Head of caudate nucleus (tissue), 42 donors: ENCODE data around the gene DNMT3L.
A peak's percentile ranks its signal among the peaks of the same experiment; 100 is the strongest.
"Not testable (repeated sequence)": the region's sequence is repeated elsewhere in the genome, so short reads cannot be mapped to it uniquely, and the experiment has no call there.

Experiments
- DNase-seq, 42 donors: peaks; one replicate each; pipeline versions ENCODE4 v3.0.0 to v3.0.0-alpha.2; 2020 to 2021; ENCODE audit warnings: mixed read lengths in 7 of 42
- intact Hi-C: fragments of 100-400 bp; cut with DNase I; formaldehyde crosslinking; loops from one replicate; pipeline ENCODE4 v1.15.0; 2022

The DNMT3L gene

GRCh38 chr21:44207860-44208646 lies 53.6 kb downstream of the DNMT3L start:
- intact Hi-C loops = not testable (repeated sequence)
- peak in 1 of 42 donors; percentile 3 for DNase-seq

- DNase-seq, intact Hi-C loops: not testable (repeated sequence)
Measured at GRCh38 chr21:44206698-44207676, 54.7 kb downstream of the DNMT3L start.

DNA sequence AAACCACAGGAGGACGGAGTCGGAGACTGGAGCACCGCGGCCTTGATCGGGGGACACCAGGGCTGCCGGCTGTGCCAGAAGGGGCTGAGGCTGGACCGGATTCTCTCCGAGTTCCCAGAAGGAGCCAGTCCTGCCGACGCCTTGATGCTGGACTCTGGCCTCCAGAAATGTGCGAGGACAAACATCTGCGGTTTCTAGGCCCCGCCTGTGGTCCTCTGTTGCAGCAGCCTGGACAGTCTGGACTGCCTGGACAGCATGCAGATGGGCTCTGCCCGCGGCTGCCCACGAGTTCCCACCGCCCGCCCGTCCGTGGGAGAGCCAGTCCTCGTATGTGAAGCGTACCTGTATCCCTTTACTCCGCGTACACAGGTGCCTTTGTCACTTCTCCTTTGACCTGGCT lies 55.5 kb downstream of the DNMT3L start:
- DNase-seq, intact Hi-C loops: not testable (repeated sequence)

GRCh38 chr21:44202590-44203299 lies 59.0 kb downstream of the DNMT3L start:
- intact Hi-C loops, DNase-seq: not testable (repeated sequence)

DNA sequence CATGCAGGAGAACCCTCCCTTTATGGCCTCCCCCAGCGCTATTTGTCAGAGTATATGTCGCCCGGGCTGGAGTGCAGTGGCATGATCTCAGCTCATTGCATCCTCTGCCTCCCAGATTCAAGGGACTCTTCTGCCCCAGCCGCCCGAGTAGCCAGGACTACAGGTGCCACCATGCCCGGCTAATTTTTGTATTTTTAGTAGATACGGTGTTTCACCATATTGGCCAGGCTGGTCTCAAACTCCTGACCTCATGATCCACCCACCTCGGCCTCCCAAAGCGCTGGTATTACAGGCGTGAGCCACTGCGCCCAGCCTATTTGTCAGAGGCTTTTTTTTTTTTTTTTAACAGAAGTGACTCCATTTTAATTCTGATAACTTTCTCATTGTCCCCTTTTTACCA lies 61.7 kb downstream of the DNMT3L start:
- peak in 3 of 42 donors; percentile 2 to 24 (median 9) for DNase-seq
- intact Hi-C loops = not testable (repeated sequence)

GRCh38 chr21:44199448-44199847 lies 62.2 kb downstream of the DNMT3L start:
- DNase-seq = peak in 5 of 42 donors; percentile 1 to 20 (median 7)
- intact Hi-C loops = no loop called here

DNA sequence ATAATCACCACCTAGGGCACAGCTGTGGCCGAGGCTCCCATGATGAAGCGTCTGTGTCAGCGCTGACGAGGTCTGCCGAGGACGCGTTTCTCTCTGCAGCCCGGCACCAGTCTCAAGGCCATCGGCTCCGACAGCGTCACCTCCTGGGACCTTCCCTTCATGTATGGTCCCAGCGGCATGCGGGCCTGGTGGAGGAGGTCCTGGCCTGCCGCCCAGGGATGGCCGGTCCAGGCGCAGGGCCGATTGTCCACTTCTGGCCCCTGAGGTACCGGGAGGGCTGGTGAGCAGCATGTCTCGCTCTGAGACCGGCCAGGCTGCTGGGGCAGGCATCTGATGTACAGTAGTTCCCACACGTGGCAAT lies 64.6 kb downstream of the DNMT3L start:
- intact Hi-C loops = not testable (repeated sequence)
- DNase-seq = peak in 3 of 42 donors; percentile 1 to 17 (median 11)
